Subcutaneous adipose tissue (tissue), 4 donors: ENCODE results near the gene JAKMIP1. TPM values are rescaled to one million over a fixed set of nuclear protein-coding genes. Genes with fewer than 3 reads are reported as not detected.

Experiments
- CTCF ChIP-seq: fragments of 450-650 bp; IDR thresholded peaks from one replicate; pipeline ENCODE4 v1.5.1; 2016; ENCODE audit warnings: low read depth, mild to moderate bottlenecking, control low read depth, antibody characterized with exemption, moderate library complexity
- total RNA-seq, 4 donors: library from RNA; depleted of rRNA; stranded (reverse); fragments of >200 nt; gene quantifications; one replicate each; pipeline ENCODE4 v1.1.0, GENCODE V29; 2016

JAKMIP1 gene
- total RNA-seq, 4 donors from 2014 or later, result 0.33 to 0.88 (median 0.36) TPM

DNA sequence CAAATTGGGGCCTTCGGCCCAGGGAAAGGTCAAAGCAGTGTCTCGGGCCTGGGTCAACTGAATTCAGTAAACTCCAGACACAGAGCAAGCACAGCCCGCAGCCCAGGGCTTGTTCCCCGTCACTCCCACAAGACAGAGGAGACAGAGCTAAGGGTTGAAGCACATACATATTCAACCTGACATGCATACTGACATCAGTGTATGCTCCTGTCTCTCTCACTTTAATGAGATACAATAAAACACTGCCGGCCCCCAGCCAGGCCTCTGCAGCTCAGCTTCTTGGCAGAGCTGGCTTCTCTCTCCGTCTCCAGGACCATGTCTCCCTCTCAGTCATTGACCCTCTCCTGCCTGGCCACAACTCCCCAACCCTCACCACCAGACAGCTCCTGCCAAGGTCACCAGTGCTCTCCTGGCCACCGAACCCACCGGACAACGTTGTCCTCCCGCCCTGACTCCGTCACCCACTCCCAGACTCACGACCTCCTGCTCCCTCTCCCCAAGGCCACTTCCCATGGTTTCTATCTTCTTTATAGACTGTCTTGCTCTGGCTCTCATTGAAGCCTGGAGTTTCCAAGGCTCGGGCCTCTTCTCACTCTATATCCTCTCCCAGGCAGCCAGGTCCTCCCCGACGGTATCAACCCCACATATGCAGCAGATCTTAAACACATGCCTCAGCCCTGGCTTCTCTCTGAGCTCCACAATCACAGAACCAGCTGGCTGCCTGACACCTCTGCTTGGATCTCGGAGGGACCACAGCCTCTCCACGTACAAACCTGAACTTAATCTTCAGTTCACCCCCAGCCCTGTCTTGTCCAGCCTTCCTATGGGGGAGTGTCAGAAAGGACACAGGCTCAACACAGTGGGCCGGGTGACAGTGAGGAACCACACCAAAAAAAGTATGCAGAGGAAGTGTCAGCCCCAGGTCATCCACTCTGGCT lies 114.4 kb downstream of the JAKMIP1 start:
- TF ChIP-seq CTCF, result no peak

DNA sequence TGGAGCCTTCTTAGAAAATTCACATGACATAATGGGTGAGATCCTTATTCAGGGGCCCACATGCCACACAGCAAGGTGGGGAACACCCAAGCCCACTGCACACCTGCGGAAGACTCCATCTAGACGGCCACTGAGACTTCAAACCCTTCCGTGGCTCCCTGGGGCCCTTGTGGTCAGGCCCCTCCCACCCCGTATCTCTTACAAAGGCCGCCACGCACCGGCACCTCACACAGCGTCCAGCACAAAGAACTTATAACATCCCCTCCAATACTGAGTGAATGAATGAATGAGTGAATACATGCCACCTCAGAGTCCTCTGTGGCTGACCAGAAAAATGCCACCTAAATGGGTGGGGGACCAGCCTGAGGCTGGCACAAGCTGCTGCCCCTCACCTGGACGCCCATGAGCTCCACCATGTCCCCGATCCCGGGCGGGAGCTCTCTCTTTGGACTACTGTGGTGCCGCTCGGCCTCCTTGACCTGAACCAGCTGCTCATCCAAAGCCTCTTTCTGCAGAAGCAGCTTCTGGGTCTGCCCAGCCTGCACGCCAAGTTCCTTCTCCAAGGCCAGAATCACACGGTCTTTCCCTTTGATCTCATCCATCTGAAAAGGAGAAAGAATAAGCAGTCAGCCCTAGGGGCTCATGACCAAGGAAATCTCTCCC lies 115.2 kb downstream of the JAKMIP1 start:
- no peak for TF ChIP-seq CTCF

GRCh38 chr4:6079965-6080364 lies 120.4 kb downstream of the JAKMIP1 start:
- TF ChIP-seq CTCF, result no peak

- TF ChIP-seq CTCF, result no peak
Observed at GRCh38 chr4:6078560-6078959, 121.8 kb downstream of the JAKMIP1 start.

DNA sequence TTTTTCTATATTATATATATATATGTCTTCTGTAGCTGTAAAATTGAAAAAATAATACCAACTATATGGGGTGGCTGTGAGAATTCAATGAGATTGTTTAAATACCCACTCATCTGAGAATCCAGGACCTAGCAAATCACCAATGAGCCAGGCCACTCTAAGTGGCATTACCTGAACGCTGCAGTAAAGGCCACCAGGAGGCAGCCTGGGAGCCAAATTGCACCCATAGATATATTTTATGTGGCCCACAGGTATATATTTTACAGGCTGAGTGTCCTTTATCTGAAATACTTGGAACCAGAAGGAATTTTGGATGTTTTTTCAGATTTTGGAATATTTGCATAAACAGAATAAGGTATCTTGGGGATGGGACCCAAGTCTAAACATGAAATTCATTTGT lies 124.0 kb downstream of the JAKMIP1 start:
- no peak for TF ChIP-seq CTCF

- no peak for TF ChIP-seq CTCF
Observed at GRCh38 chr4:6074758-6075157, 125.6 kb downstream of the JAKMIP1 start.
